ENCODE measurements around the gene STARD13. TPM values are rescaled to one million over a fixed set of nuclear protein-coding genes. Genes with fewer than 3 reads are reported as not detected.
"Not testable (repeated sequence)": the region's sequence is repeated elsewhere in the genome, so short reads cannot be mapped to it uniquely, and the experiment has no call there.

The STARD13 gene
- polyA plus RNA-seq, 3 donors: 21.8 to 23.3 (median 22.0) TPM

- no peak for DNase-seq (ENCODE audit: low read depth in 3 of 3, low spot score in 2 of 3)
Observed at GRCh38 chr13:33183431-33184111, 102.0 kb downstream of the STARD13 start.

GRCh38 chr13:33182729-33183128 lies 102.8 kb downstream of the STARD13 start:
- DNase-seq (ENCODE audit: low read depth in 3 of 3, low spot score in 2 of 3): no peak

GRCh38 chr13:33181264-33181663 lies 104.3 kb downstream of the STARD13 start:
- DNase-seq (ENCODE audit: low read depth in 3 of 3, low spot score in 2 of 3): no peak

- DNase-seq (ENCODE audit: low read depth in 3 of 3, low spot score in 2 of 3): no peak
Observed at GRCh38 chr13:33180122-33180804, 105.3 kb downstream of the STARD13 start.

GRCh38 chr13:33179463-33179862 lies 106.1 kb downstream of the STARD13 start:
- no peak for DNase-seq (ENCODE audit: low read depth in 3 of 3, low spot score in 2 of 3)

GRCh38 chr13:33178209-33178840 lies 107.2 kb downstream of the STARD13 start:
- no peak for DNase-seq (ENCODE audit: low read depth in 3 of 3, low spot score in 2 of 3)

- not testable (repeated sequence) for DNase-seq (ENCODE audit: low read depth in 3 of 3, low spot score in 2 of 3)
Observed at GRCh38 chr13:33177340-33178208, 108.0 kb downstream of the STARD13 start.

- DNase-seq (ENCODE audit: low read depth in 3 of 3, low spot score in 2 of 3): no peak
Observed at GRCh38 chr13:33176526-33176925, 109.0 kb downstream of the STARD13 start.

- no peak for DNase-seq (ENCODE audit: low read depth in 3 of 3, low spot score in 2 of 3)
Observed at GRCh38 chr13:33175991-33176390, 109.6 kb downstream of the STARD13 start.

GRCh38 chr13:33174931-33175330 lies 110.6 kb downstream of the STARD13 start:
- DNase-seq (ENCODE audit: low read depth in 3 of 3, low spot score in 2 of 3): no peak

GRCh38 chr13:33174491-33174890 lies 111.1 kb downstream of the STARD13 start:
- DNase-seq (ENCODE audit: low read depth in 3 of 3, low spot score in 2 of 3): no peak

GRCh38 chr13:33172911-33173310 lies 112.6 kb downstream of the STARD13 start:
- no peak for DNase-seq (ENCODE audit: low read depth in 3 of 3, low spot score in 2 of 3)

GRCh38 chr13:33172400-33172799 lies 113.2 kb downstream of the STARD13 start:
- DNase-seq (ENCODE audit: low read depth in 3 of 3, low spot score in 2 of 3): no peak

GRCh38 chr13:33169273-33169980 lies 116.1 kb downstream of the STARD13 start:
- no peak for DNase-seq (ENCODE audit: low read depth in 3 of 3, low spot score in 2 of 3)

GRCh38 chr13:33168321-33168960 lies 117.1 kb downstream of the STARD13 start:
- DNase-seq (ENCODE audit: low read depth in 3 of 3, low spot score in 2 of 3): no peak

GRCh38 chr13:33167491-33167890 lies 118.1 kb downstream of the STARD13 start:
- no peak for DNase-seq (ENCODE audit: low read depth in 3 of 3, low spot score in 2 of 3)

GRCh38 chr13:33165787-33166186 lies 119.8 kb downstream of the STARD13 start:
- no peak for DNase-seq (ENCODE audit: low read depth in 3 of 3, low spot score in 2 of 3)

GRCh38 chr13:33164331-33164730 lies 121.2 kb downstream of the STARD13 start:
- DNase-seq (ENCODE audit: low read depth in 3 of 3, low spot score in 2 of 3): no peak

- not testable (repeated sequence) for DNase-seq (ENCODE audit: low read depth in 3 of 3, low spot score in 2 of 3)
Observed at GRCh38 chr13:33162725-33163124, 122.8 kb downstream of the STARD13 start.

- no peak for DNase-seq (ENCODE audit: low read depth in 3 of 3, low spot score in 2 of 3)
Observed at GRCh38 chr13:33158816-33159215, 126.7 kb downstream of the STARD13 start.
